GM23338 (cell line): Measurements from ENCODE around the gene TPX2. TPM values are rescaled to one million over a fixed set of nuclear protein-coding genes. Genes with fewer than 3 reads are reported as not detected.

ENCODE experiments used
- ATAC-seq: fragments of 200-7000 bp; cut with Tn5 transposase; 3 replicates; pipeline ENCODE4 v1.9.1; 2020
- DNase-seq: peaks from one replicate; pipeline ENCODE4 v3.0.0-alpha.2; 2015; ENCODE audit warnings: low spot score
- H2AFZ ChIP-seq: fragments of 200-600 bp; sonication (generic); 2 replicates; pipeline ENCODE4 v1.8.0; 2016; ENCODE audit warnings: antibody characterized with exemption, mild to moderate bottlenecking, moderate library complexity
- H3F3A ChIP-seq: fragments of 200-600 bp; sonication (generic); replicated peaks from 2 replicates; pipeline ENCODE4 v1.8.0; 2017; ENCODE audit warnings: antibody characterized with exemption, mixed run types, low read depth
- H3K27ac ChIP-seq: fragments of 200-600 bp; sonication (generic); 2 replicates; pipeline ENCODE4 v1.6.1; 2016; ENCODE audit warnings: low read depth
- H3K27me3 ChIP-seq: fragments of 200-600 bp; sonication (generic); 2 replicates; pipeline ENCODE4 v1.8.0; 2016; ENCODE audit warnings: mild to moderate bottlenecking, mixed run types, moderate library complexity; ENCODE audit not compliant: insufficient read depth
- H3K36me3 ChIP-seq: fragments of 200-600 bp; sonication (generic); 2 replicates; pipeline ENCODE4 v1.8.0; 2016; ENCODE audit warnings: mild to moderate bottlenecking; ENCODE audit not compliant: insufficient read depth
- H3K4me1 ChIP-seq: fragments of 200-600 bp; sonication (generic); 2 replicates; pipeline ENCODE4 v1.8.0; 2016; ENCODE audit warnings: mild to moderate bottlenecking, moderate library complexity; ENCODE audit not compliant: insufficient read depth
- H3K4me2 ChIP-seq: fragments of 200-600 bp; sonication (generic); 2 replicates; pipeline ENCODE4 v1.7.1; 2017; ENCODE audit warnings: mixed run types
- H3K4me3 ChIP-seq: fragments of 200-600 bp; sonication (generic); 2 replicates; pipeline ENCODE4 v1.6.1; 2016; ENCODE audit warnings: mixed run types
- H3K79me2 ChIP-seq: fragments of 200-600 bp; sonication (generic); replicated peaks from 2 replicates; pipeline ENCODE4 v1.8.0; 2017; ENCODE audit warnings: mild to moderate bottlenecking; ENCODE audit not compliant: insufficient read depth
- H3K9me2 ChIP-seq: fragments of 200-600 bp; sonication (generic); 2 replicates; pipeline ENCODE4 v1.8.0; 2017; ENCODE audit not compliant: insufficient read depth
- H4K20me1 ChIP-seq: fragments of 200-600 bp; sonication (generic); replicated peaks from 2 replicates; pipeline ENCODE4 v1.8.0; 2017; ENCODE audit warnings: mild to moderate bottlenecking; ENCODE audit not compliant: insufficient read depth
- H3K27ac Mint-ChIP-seq: 2 replicates; pipeline ENCODE4 v1.8.0; 2020; ENCODE audit warnings: inconsistent platforms, mild to moderate bottlenecking, moderate library complexity, mixed read lengths
- H3K27me3 Mint-ChIP-seq: 3 replicates; pipeline ENCODE4 v1.8.0; 2022; ENCODE audit warnings: low read depth, mild to moderate bottlenecking, moderate library complexity, mixed read lengths, inconsistent platforms; ENCODE audit not compliant: insufficient read depth, poor library complexity
- H3K36me3 Mint-ChIP-seq: 3 replicates; pipeline ENCODE4 v1.8.0; 2021; ENCODE audit warnings: low read depth, mild to moderate bottlenecking, inconsistent platforms, moderate library complexity, mixed read lengths
- H3K4me1 Mint-ChIP-seq: 3 replicates; pipeline ENCODE4 v1.8.0; 2020; ENCODE audit warnings: mild to moderate bottlenecking, inconsistent platforms, mixed read lengths
- H3K4me3 Mint-ChIP-seq: 3 replicates; pipeline ENCODE4 v1.8.0; 2021; ENCODE audit warnings: moderate library complexity, mild to moderate bottlenecking, inconsistent platforms, mixed read lengths
- H3K9me3 Mint-ChIP-seq: 3 replicates; pipeline ENCODE4 v1.8.0; 2020; ENCODE audit warnings: moderate library complexity, mild to moderate bottlenecking, inconsistent platforms, mixed read lengths
- EZH2 ChIP-seq: fragments of 200-600 bp; sonication (generic); IDR thresholded peaks from one replicate; pipeline ENCODE4 v1.8.0; 2017; ENCODE audit warnings: antibody characterized with exemption, mild to moderate bottlenecking, low read depth; ENCODE audit not compliant: unreplicated experiment
- EZH2phosphoT487 ChIP-seq: fragments of 200-600 bp; sonication (generic); IDR thresholded peaks from one replicate; pipeline ENCODE4 v1.8.1; 2018; ENCODE audit warnings: antibody characterized with exemption; ENCODE audit not compliant: unreplicated experiment
- NANOG ChIP-seq: IDR thresholded peaks from 2 replicates; pipeline ENCODE4 v1.6.1; 2016; ENCODE audit warnings: antibody characterized with exemption, borderline replicate concordance
- STAT1 ChIP-seq: IDR thresholded peaks from one replicate; pipeline ENCODE4 v1.6.1; 2016; ENCODE audit warnings: antibody characterized with exemption; ENCODE audit not compliant: unreplicated experiment
- ZNF331 ChIP-seq: fragments of 250-450 bp; sonication (Bioruptor Pico); IDR thresholded peaks from 2 replicates; pipeline ENCODE4 v1.5.0; 2020; ENCODE audit warnings: low read depth, mild to moderate bottlenecking, moderate library complexity
- polyA plus RNA-seq: library from polyadenylated mRNA; unstranded; fragments of >200 nt; fragmentation: Nextera tagmentation; extraction: Ambion mirVana; gene quantifications from 2 replicates; pipeline ENCODE4 v1.2.1, GENCODE V29; 2016
- total RNA-seq: library from RNA; depleted of rRNA; stranded (reverse); fragments of >200 nt; shearing (Covaris generic); gene quantifications from 2 replicates; pipeline ENCODE4 v1.2.3, GENCODE V29; 2014
- TF ChIP-seq, protein P1 (sequence below), 2 experiments: fragments of 200-600 bp in 1 of 2; sonication (generic) in 1 of 2; conservative IDR thresholded peaks; 2 replicates each; pipeline versions ENCODE4 v1.5.1 to v1.6.1; 2016 to 2017; ENCODE audit warnings: antibody characterized with exemption in 2 of 2, low read depth in 2 of 2, mild to moderate bottlenecking in 2 of 2, moderate library complexity in 1 of 2
- TF ChIP-seq, protein P2 (sequence below): IDR thresholded peaks from 2 replicates; pipeline ENCODE4 v1.6.1; 2016; ENCODE audit warnings: antibody characterized with exemption
- TF ChIP-seq, protein P3 (sequence below): IDR thresholded peaks from one replicate; pipeline ENCODE4 v1.6.1; 2018; ENCODE audit warnings: antibody characterized with exemption; ENCODE audit not compliant: unreplicated experiment

TPX2 gene
- total and polyA plus RNA-seq, 2 experiments from 2014 or later: 101 to 159 TPM

DNA sequence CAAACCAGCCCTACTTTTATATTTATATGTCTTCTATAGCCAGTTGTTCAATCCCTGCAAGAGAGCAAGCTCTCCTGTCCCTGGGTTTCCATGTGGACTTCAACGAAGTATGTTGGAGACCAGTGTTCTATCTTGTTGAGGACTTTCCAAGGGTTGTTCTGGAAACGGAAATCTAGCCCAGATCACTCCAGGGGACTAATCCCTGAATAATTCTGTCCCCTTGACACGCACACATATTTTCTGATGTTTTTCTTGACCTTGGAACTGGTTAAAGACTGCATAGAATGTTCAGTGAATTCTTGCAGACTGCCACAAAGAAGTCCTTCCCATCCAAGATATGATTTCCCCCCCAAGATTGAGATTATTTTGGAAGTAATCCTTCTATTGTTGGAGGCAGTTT, 70.6 kb downstream of the TPX2 start:
- Histone ChIP-seq H4K20me1 (peaks cover 16% of the 10 kb centered on the region), H2AFZ (no peak overlapping the region), H3F3A (peaks cover 8% of the 10 kb centered on the region; the same call in 1 of the 2 replicates), H3K36me3 (0 out of 2 replicates have a peak, but pooled peaks cover 4% of the 10 kb centered on the region), H3K27ac (no peak overlapping the region), H3K4me3 (no peak overlapping the region), H3K4me1 (no peaks in the 10 kb centered on the region), H3K27me3 (no peaks in the 10 kb centered on the region), H3K4me2 (no peak overlapping the region), H3K9me2 (no peaks in the 10 kb centered on the region), H3K79me2 (no peaks in the 10 kb centered on the region)
- Mint-ChIP-seq H3K27ac (no peak overlapping the region), H3K27me3 (peaks cover 2% of the 10 kb centered on the region), H3K4me3 (no peak overlapping the region), H3K4me1 (no peaks in the 10 kb centered on the region), H3K9me3 (no peaks in the 10 kb centered on the region), H3K36me3 (no peaks in the 10 kb centered on the region; the same call in 2 of the 3 replicates)
- DNase-seq (no peak), ATAC-seq (no peak)
- TF ChIP-seq EZH2phosphoT487: no peak
- TF ChIP-seq EZH2: no peak
- TF ChIP-seq, protein P1, sequence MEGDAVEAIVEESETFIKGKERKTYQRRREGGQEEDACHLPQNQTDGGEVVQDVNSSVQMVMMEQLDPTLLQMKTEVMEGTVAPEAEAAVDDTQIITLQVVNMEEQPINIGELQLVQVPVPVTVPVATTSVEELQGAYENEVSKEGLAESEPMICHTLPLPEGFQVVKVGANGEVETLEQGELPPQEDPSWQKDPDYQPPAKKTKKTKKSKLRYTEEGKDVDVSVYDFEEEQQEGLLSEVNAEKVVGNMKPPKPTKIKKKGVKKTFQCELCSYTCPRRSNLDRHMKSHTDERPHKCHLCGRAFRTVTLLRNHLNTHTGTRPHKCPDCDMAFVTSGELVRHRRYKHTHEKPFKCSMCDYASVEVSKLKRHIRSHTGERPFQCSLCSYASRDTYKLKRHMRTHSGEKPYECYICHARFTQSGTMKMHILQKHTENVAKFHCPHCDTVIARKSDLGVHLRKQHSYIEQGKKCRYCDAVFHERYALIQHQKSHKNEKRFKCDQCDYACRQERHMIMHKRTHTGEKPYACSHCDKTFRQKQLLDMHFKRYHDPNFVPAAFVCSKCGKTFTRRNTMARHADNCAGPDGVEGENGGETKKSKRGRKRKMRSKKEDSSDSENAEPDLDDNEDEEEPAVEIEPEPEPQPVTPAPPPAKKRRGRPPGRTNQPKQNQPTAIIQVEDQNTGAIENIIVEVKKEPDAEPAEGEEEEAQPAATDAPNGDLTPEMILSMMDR (conservative IDR thresholded peaks at IDR 0.05; ENCODE audit: low read depth in 2 of 2): no peak
- TF ChIP-seq STAT1: no peak
- no peak for TF ChIP-seq NANOG
- TF ChIP-seq, protein P2, sequence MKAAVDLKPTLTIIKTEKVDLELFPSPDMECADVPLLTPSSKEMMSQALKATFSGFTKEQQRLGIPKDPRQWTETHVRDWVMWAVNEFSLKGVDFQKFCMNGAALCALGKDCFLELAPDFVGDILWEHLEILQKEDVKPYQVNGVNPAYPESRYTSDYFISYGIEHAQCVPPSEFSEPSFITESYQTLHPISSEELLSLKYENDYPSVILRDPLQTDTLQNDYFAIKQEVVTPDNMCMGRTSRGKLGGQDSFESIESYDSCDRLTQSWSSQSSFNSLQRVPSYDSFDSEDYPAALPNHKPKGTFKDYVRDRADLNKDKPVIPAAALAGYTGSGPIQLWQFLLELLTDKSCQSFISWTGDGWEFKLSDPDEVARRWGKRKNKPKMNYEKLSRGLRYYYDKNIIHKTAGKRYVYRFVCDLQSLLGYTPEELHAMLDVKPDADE: no peak

DNA sequence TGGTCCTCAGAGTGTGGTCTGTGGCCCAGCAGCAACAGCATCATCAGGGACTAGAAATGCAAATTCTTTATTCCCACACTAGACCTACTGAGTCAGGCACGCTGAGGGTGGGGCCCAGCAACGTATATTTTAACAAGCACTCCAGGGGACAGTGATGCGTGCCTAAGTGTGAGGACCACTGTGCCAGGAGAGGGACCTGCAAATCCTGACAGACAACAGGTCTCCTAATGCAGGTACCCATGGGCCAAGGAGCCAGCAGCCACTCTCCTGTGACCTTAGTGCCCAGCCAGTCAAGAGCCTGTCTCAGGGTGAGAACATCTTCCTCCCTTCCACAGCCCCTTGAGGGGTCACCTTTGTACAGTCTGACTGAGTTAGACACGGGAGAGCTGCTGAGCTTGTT, 72.1 kb downstream of the TPX2 start:
- no peaks in the 10 kb centered on the region for H3K9me2 ChIP-seq
- no peak overlapping the region for H3K4me3 ChIP-seq
- Mint-ChIP-seq H3K4me1 (peaks cover 9% of the 10 kb centered on the region), H3K27ac (no peak overlapping the region), H3K4me3 (no peak overlapping the region), H3K9me3 (no peaks in the 10 kb centered on the region), H3K36me3 (no peaks in the 10 kb centered on the region; the same call in 2 of the 3 replicates), H3K27me3 (peaks cover 2% of the 10 kb centered on the region)
- peaks cover 11% of the 10 kb centered on the region; the same call in 1 of the 2 replicates for H3F3A ChIP-seq
- H4K20me1 ChIP-seq: peaks cover 10% of the 10 kb centered on the region
- H2AFZ ChIP-seq: no peak overlapping the region
- DNase-seq (no peak), ATAC-seq (no peak)
- no peak overlapping the region for H3K27ac ChIP-seq
- no peak overlapping the region for H3K4me2 ChIP-seq
- TF ChIP-seq STAT1 (no peak), ZNF331 (CRISPR knock-in tag) (no peak), EZH2phosphoT487 (no peak)
- TF ChIP-seq, protein P3, sequence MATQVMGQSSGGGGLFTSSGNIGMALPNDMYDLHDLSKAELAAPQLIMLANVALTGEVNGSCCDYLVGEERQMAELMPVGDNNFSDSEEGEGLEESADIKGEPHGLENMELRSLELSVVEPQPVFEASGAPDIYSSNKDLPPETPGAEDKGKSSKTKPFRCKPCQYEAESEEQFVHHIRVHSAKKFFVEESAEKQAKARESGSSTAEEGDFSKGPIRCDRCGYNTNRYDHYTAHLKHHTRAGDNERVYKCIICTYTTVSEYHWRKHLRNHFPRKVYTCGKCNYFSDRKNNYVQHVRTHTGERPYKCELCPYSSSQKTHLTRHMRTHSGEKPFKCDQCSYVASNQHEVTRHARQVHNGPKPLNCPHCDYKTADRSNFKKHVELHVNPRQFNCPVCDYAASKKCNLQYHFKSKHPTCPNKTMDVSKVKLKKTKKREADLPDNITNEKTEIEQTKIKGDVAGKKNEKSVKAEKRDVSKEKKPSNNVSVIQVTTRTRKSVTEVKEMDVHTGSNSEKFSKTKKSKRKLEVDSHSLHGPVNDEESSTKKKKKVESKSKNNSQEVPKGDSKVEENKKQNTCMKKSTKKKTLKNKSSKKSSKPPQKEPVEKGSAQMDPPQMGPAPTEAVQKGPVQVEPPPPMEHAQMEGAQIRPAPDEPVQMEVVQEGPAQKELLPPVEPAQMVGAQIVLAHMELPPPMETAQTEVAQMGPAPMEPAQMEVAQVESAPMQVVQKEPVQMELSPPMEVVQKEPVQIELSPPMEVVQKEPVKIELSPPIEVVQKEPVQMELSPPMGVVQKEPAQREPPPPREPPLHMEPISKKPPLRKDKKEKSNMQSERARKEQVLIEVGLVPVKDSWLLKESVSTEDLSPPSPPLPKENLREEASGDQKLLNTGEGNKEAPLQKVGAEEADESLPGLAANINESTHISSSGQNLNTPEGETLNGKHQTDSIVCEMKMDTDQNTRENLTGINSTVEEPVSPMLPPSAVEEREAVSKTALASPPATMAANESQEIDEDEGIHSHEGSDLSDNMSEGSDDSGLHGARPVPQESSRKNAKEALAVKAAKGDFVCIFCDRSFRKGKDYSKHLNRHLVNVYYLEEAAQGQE: no peak
- no peaks in the 10 kb centered on the region for H3K79me2 ChIP-seq
- peaks cover 8% of the 10 kb centered on the region; the same call in 1 of the 2 replicates for H3K4me1 ChIP-seq
- no peaks in the 10 kb centered on the region for H3K27me3 ChIP-seq
- H3K36me3 ChIP-seq: no peaks in the 10 kb centered on the region
